ENCODE measurements around the gene SDK2. TPM values are rescaled to one million over a fixed set of nuclear protein-coding genes. Genes with fewer than 3 reads are reported as not detected.

Gene SDK2
- total and polyA plus RNA-seq, 9 of the 15 experiments (the other 6 are each of a cell fraction or from before 2014, with no cell fraction given) = 0.04 TPM; not detected in 8

DNA sequence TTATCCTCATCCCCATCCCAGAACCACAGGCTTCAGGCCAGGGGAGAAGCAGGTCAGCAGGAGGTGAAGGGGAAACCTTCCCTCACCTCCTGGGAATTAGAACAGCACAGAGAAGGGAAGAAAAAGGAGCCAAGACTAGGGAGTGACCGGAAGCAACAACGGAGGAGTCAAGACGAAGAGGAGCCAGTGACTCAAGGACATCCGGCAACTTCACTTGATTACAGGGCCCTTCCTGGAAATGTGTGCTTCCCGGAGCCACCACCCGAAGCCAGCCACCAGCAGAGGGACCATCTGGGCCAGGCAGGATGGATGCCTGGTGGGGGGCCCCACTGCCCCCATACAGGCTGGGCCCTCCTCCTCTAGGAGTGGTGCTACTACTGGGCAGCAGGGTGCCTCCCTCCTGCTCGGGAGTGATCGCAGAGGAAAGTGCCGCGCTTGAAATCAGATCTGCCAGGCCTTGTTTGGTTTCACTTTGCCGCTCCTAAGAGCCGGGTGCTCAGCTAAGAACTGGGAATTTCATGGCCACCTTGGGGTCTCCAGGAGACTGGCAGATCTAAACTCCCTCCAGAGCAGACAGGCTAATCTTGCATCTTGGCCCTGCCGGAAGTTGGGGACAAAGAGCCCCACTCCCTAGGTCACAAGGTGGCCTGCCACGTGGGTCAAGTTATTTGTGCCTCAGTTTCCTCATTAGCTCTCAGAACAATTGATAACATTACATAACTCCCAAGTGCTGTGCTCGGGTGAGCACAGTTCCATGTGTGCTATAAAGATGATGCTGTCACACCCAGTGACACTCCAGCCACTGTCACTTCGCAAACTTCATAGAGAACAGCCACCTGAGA is 339.1 kb downstream of the SDK2 start (continued):
- TF ChIP-seq, protein P1, sequence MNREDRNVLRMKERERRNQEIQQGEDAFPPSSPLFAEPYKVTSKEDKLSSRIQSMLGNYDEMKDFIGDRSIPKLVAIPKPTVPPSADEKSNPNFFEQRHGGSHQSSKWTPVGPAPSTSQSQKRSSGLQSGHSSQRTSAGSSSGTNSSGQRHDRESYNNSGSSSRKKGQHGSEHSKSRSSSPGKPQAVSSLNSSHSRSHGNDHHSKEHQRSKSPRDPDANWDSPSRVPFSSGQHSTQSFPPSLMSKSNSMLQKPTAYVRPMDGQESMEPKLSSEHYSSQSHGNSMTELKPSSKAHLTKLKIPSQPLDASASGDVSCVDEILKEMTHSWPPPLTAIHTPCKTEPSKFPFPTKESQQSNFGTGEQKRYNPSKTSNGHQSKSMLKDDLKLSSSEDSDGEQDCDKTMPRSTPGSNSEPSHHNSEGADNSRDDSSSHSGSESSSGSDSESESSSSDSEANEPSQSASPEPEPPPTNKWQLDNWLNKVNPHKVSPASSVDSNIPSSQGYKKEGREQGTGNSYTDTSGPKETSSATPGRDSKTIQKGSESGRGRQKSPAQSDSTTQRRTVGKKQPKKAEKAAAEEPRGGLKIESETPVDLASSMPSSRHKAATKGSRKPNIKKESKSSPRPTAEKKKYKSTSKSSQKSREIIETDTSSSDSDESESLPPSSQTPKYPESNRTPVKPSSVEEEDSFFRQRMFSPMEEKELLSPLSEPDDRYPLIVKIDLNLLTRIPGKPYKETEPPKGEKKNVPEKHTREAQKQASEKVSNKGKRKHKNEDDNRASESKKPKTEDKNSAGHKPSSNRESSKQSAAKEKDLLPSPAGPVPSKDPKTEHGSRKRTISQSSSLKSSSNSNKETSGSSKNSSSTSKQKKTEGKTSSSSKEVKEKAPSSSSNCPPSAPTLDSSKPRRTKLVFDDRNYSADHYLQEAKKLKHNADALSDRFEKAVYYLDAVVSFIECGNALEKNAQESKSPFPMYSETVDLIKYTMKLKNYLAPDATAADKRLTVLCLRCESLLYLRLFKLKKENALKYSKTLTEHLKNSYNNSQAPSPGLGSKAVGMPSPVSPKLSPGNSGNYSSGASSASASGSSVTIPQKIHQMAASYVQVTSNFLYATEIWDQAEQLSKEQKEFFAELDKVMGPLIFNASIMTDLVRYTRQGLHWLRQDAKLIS (CRISPR knock-in tag; IDR thresholded peaks at IDR 0.05) = no peak
- peak; percentile 86 for TF ChIP-seq ETV5 (CRISPR knock-in tag; IDR thresholded peaks at IDR 0.05; ENCODE audit: low read depth)
- no peak for TF ChIP-seq SMAD2 (IDR thresholded peaks at IDR 0.05; ENCODE audit: low read depth, low read length)
- TF ChIP-seq SRF (CRISPR knock-in tag; IDR thresholded peaks at IDR 0.05) = no peak; a peak in 1 of 4 replicates
- TF ChIP-seq PRPF4 (IDR thresholded peaks at IDR 0.05; ENCODE audit: insufficient read depth, low read depth, low read length, poor library complexity, severe bottlenecking) = no peak
- TF ChIP-seq MYBL2 (IDR thresholded peaks at IDR 0.05; ENCODE audit: low read depth) = no peak
- no peak for TF ChIP-seq MYBL2 (CRISPR knock-in tag; IDR thresholded peaks at IDR 0.05; ENCODE audit: borderline replicate concordance)
- TF ChIP-seq TAF9B (IDR thresholded peaks at IDR 0.05; ENCODE audit: partially characterized antibody) = no peak
- TF ChIP-seq, protein P2, sequence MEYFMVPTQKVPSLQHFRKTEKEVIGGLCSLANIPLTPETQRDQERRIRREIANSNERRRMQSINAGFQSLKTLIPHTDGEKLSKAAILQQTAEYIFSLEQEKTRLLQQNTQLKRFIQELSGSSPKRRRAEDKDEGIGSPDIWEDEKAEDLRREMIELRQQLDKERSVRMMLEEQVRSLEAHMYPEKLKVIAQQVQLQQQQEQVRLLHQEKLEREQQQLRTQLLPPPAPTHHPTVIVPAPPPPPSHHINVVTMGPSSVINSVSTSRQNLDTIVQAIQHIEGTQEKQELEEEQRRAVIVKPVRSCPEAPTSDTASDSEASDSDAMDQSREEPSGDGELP (CRISPR knock-in tag; IDR thresholded peaks at IDR 0.05; ENCODE audit: borderline replicate concordance) = peak; percentile 67; the same call in 1 of the 2 replicates
- no peak for TF ChIP-seq SETDB1 (IDR thresholded peaks at IDR 0.05; ENCODE audit: low read length)
- no peak for TF ChIP-seq ZKSCAN3 (CRISPR knock-in tag; IDR thresholded peaks at IDR 0.05)
- peak in 1 of 2 experiments; percentile 30; a peak in 1 of 4 replicates for TF ChIP-seq RCOR1 (IDR thresholded peaks at IDR 0.05; ENCODE audit: borderline replicate concordance in 1 of 2, low read depth in 2 of 2, low read length in 2 of 2)
- TF ChIP-seq, protein P3, sequence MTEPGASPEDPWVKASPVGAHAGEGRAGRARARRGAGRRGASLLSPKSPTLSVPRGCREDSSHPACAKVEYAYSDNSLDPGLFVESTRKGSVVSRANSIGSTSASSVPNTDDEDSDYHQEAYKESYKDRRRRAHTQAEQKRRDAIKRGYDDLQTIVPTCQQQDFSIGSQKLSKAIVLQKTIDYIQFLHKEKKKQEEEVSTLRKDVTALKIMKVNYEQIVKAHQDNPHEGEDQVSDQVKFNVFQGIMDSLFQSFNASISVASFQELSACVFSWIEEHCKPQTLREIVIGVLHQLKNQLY (CRISPR knock-in tag; conservative IDR thresholded peaks at IDR 0.05) = no peak
- TF ChIP-seq CREBBP (IDR thresholded peaks at IDR 0.05; ENCODE audit: low read depth, low read length) = no peak
- TF ChIP-seq, protein P4, sequence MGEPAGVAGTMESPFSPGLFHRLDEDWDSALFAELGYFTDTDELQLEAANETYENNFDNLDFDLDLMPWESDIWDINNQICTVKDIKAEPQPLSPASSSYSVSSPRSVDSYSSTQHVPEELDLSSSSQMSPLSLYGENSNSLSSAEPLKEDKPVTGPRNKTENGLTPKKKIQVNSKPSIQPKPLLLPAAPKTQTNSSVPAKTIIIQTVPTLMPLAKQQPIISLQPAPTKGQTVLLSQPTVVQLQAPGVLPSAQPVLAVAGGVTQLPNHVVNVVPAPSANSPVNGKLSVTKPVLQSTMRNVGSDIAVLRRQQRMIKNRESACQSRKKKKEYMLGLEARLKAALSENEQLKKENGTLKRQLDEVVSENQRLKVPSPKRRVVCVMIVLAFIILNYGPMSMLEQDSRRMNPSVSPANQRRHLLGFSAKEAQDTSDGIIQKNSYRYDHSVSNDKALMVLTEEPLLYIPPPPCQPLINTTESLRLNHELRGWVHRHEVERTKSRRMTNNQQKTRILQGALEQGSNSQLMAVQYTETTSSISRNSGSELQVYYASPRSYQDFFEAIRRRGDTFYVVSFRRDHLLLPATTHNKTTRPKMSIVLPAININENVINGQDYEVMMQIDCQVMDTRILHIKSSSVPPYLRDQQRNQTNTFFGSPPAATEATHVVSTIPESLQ (CRISPR knock-in tag; IDR thresholded peaks at IDR 0.05) = no peak
- TF ChIP-seq TCF3 (CRISPR knock-in tag; IDR thresholded peaks at IDR 0.05) = peak; percentile 9; the same call in 1 of the 2 replicates
- TF ChIP-seq MCM2 (IDR thresholded peaks at IDR 0.05; ENCODE audit: low read depth) = no peak
- TF ChIP-seq ZNF589 (CRISPR knock-in tag; IDR thresholded peaks at IDR 0.05; ENCODE audit: low read depth) = peak; percentile 67; the same call in 1 of the 2 replicates
- TF ChIP-seq PHB (CRISPR knock-in tag; IDR thresholded peaks at IDR 0.05) = no peak
- TF ChIP-seq FOXA1 (IDR thresholded peaks at IDR 0.05; ENCODE audit: borderline replicate concordance) = no peak
- no peak for TF ChIP-seq ZBED1 (IDR thresholded peaks at IDR 0.05)

All from K562 (cell line).